GM11168 (cell line): ENCODE data around the gene ATPAF2.
"Not testable (repeated sequence)": the region's sequence is repeated elsewhere in the genome, so short reads cannot be mapped to it uniquely, and the experiment has no call there.

ENCODE experiments used
- in situ Hi-C: fragments of 300-500 bp; cut with MboI; formaldehyde crosslinking; loops from one replicate; pipeline ENCODE4 v1.12.0; 2022; ENCODE audit warnings: low sequenced_read_pairs; ENCODE audit not compliant: unreplicated experiment

Gene ATPAF2

DNA sequence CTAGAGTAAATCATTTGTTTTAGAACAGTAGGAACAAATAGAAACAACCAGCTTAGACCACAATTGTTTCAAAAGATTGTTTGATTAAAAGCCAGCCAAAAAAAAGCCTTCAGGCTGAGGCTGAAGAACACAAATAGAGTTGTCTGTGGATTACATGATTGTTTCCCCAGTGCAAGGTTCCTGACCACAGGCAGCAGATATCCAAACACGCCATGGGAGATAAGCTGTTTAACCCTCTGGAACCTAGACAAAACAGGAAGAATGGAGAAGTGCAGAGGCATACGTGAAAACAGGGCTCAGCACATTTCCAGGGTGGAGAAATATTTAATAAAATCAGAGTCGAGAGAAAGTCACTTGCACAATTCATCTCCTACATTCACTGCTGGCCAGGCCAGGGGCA lies 21.0 kb downstream of the ATPAF2 start:
- in situ Hi-C loops = no loop called here

DNA sequence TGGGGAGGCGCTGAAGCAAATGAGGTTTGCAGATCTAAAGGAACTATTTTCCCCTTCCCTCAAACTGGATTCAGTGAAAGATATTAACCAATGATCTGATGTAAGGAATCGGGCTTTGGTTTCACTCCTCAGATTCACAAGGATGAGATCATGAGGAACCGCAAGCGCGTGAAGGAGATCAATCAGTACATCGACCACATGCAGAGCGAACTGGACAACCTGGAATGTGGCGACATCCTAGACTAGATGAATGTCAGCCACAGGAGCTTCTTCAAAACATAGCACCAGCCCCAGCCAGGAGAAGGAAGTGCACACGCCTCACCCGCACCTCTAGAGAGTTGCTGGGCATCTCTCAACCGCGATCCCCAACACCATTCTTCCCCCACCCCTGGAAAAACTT lies 22.5 kb downstream of the ATPAF2 start:
- in situ Hi-C loops = no loop called here

DNA sequence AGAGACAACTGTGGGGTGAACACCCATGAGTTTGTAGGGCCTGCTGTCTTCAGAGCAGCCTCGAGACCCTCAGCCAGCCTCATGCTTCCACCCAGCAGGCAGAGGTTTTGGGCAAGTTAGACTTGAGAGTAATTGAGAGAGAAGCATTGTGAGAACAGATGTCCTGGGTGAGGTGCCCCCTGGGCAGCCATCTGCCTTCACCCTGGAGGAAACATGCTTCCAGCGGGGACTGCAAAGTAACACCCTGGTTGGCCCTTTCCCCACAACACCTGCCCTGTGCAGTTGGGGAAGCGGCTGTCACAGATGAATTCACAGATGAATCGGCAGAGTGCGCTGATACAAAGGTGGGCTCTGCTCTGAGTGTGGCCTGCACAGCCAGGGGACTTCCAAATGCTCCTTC lies 23.4 kb downstream of the ATPAF2 start:
- in situ Hi-C loops = no loop called here

DNA sequence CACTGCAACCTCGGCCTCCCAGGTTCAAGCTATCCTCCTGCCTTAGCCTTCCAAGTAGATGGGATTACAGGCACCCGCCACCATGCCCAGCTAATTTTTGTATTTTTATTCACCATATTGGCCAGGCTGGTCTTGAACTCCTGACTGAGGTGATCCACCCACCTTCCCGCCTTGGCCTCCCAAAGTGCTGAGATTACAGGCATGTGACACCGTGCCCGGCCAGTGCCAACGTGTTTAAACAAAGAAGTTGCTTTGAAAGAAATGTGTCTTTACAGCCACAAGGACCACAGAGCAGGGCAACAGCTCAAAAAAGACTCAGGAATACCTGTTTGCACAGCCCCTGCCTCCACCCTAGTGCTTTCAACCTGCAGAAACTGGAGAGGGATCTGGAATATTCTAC lies 25.0 kb downstream of the ATPAF2 start:
- in situ Hi-C loops = no loop called here

DNA sequence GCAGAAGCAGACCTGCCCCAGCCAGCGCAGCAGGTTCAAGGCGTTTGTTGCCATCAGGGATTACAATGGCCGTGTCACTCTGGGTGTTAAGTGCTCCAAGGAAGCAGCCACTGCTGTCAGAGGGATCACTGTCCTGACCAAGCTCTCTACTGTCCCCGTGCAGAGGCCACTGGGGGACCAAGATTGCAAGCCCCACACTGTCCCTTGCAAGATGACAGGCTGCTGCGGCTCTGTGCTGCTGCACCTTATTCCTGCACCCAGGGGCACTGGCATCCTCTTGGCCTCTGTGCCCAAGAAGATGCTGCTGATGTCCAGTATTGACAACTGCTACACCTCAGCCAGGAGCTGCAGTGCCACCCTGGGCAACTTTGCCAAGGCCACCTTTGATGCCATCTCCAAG lies 27.7 kb downstream of the ATPAF2 start:
- in situ Hi-C loops = no loop called here

DNA sequence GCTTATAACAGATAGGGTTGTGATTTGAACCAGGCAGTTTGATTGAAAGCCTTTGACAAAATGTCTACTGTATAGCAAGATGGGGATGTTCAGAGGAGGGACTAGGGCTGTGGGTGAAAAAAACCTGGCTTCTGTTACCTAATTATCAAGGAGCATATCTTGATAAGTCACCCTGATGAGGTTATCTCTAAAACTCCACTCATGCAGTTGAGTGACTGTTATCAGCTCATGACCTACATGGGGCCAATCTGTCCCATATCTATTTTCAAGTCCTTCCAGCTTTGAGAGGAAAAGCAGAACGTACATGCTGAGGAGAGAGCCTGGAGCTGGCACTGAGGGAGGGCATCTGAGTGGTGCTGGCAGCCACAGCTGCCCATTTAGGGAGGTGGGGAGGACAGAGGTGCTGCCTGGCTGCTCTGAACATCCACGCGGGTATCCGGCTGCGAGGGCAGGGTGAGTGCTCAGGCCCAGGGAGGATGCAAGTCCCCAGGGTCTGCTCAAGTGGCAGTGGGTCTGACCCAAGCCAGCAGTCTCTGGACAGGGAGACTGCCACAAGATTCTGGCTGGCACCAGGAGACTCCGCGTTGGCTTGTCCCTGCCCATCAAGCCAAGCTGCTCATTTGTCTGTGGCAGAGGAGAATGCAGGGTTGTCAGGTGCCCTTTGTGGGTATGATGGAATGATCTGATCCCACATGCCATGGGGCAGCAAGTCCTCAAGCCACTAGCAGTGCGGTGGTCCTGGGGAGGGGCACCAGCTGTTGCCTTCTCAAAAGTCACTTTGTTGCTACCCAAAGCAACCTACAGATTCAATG lies 29.2 kb downstream of the ATPAF2 start:
- in situ Hi-C loops = no loop called here

DNA sequence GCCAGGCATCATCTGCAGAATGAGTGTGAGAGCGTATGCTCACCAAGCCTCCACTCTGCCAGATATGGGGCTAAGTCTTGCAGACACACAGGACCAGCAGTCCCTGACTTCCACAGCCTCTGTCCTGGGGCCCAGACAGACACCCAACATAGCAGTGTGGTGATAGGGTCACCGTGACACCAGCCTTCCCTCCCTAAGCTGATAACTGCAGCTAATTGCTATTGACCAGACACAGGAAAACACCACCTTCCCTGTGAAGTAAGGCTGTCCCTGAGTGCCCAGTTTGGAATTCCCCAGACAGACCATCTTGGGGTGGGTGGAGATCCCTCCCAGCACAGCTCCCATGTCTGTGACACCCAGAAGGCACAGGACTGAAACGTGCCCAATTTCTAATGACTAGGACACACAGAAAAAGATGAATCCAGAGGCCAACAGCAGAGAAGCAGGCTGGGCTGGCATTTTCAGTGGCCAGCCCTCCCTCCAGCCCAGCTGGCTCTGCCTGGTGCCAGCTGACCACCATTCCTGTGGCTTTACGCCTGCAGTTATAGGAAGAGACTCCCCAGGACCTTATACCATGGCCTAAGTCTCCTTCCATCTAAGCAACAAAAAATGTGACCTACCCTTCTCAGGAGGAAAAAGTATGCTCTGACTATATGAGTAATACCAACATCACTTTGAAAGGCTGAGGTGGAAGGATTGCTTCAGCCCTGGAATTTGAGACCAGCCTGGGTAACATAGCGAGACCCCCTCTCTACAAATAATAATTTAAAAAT lies 30.3 kb downstream of the ATPAF2 start:
- in situ Hi-C loops = no loop called here

DNA sequence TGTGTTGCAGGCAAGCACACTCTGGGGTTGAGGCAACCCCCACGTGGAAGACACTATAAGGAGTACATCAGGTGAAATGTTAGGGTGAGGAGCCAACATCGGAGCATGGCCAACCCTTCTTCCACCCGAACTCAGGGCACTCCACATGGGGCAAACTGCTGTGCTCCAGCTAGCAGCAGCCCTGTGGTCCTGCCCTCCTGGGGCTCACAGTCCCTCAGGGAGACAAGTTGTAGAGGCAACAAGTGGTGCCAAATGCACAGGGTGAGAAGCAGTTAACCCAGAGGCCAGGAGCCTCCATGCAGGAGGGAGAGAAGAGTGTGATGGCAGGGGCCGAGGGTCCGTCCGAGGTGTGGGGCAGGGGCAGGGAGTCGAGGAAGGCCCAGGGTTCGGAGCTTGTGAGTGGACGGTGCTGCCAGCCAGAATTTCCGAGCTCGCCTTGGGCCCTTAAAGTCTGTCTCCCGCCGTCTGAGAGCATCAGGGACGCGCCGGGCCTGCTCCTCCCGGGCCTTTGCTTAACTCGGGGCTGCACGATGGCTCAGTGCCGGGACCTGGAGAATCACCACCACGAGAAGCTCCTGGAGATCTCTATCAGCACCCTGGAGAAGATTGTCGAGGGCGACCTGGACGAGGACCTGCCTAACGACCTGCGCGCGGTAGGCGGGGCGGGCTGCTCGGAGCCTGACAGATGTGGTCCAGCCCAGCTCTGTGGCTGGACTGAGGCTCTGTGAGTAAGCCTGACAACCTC lies 32.3 kb downstream of the ATPAF2 start:
- in situ Hi-C loops = no loop called here

DNA sequence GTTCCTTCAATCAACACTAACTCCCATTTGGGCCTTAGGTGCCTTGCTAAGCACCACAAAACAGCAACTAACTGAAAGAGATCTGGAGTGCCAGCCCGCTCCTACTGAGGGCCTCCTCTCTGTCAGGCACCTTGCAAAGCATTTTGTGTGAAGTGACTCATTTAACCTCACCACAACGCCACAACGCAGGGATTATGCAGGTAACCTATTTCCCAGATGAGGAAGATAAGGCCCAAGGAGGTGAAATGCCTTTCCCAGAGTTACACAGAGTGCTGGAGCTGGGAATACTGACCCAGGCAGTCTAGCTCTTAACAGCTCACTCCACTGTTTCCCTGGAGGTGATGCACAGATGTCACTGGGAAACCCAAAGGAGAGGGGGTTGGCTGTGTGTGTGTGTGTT lies 33.5 kb downstream of the ATPAF2 start:
- in situ Hi-C loops = no loop called here

DNA sequence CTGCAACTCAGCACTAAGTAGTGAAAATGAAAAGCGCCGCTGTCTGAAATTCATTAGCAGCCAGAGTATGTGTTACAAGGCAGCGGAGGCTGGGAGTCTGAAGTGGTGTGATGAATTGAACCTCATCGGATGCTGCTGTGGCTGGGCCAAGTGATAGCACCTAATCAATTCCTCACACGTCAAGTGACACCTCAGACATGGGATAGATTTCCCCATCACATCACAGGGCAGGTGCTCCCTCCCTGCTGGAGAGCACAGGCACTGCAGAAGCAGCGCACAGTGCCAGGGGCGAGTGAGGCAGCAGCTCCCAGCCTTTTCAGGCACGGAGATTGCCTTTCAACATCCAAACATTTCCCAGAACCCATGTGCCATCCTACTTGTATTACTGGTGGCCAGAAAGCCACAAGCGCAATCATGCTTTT lies 34.1 kb downstream of the ATPAF2 start:
- in situ Hi-C loops = no loop called here

DNA sequence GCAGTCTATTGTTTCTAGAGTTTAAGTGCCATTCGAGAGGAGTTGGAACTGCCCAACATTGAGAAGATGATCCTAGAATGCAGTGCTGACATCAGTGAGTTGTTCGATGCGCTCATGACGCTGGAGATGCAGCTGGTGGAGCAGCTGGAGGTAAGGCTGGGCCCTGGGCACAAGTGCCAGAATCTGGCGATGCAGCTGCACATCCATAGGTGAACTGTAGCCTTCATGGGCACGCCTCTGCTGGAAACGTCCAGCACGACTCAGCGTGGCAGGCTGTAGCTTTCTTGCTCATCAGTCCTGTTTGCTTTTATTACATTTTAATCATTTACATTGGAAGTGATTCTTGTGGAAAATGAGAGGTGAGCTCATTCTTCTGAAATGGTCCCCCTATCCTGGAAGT lies 34.6 kb downstream of the ATPAF2 start:
- in situ Hi-C loops = no loop called here

DNA sequence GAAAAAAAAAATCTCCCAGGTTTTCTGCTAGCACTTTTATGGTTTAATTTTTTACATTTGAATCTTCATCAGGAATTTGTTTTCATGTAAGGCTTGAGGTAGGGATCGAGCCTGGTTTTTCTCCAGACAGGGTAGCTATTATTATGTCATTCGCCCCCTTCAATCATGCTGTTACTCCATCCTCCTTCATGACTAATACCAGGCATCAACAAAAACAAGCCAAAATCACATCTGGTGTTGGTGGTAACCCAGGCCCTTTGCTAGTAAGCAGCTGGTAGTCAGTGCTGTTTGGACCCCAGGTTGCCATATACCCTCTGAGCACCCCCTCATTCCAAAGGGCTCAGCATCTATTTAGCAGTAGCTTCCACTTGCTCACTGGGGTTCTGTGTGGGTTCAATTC lies 36.8 kb downstream of the ATPAF2 start:
- in situ Hi-C loops = no loop called here

DNA sequence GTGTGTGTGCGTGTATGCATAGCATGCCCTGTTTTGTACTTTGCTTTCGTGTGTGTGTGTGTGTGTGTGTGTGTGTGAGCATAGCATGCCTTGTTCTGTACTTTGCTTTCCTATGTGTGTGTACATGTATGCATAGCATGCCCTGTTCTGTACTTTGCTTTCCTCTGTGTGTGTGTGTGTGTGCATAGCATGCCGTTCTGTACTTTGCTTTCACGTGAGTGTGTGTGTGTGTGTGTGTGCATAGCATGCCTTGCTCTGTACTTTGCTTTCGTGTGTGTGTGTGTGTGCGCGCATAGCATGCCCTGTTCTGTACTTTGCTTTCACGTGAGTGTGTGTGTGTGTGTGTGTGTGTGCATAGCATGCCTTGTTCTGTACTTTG lies 38.9 kb downstream of the ATPAF2 start:
- in situ Hi-C loops = no loop called here

DNA sequence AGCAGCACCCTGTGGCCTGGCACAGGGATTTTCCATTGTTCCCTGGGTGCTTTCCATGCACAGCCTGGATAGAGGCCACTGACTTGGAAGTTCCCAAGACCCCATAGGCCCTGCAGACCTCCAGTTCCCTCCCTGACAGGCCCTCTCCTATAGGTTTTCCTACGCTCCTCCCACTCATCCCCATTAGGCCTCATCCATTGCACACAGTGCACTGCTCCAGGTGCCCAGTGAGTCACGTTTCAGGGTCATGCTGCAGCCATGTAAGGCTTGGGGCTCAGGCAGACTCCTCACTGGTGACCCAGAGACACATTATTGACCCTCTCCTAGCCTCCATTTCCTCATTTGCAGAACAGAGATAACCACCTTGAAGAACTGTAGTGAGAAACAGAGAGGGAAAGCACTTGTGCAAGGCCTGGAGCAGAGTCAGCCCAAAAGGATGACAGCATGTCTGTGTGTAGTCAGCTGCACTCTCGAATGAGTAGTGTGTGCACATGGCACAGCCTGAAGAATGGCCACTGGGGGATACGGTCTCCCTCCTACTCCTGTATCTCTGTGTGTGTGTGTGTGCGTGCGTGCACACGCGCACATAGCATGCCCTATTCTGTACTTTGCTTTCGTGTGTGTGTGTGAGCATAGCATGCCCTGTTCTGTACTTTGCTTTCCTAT lies 39.5 kb downstream of the ATPAF2 start:
- in situ Hi-C loops = no loop called here

DNA sequence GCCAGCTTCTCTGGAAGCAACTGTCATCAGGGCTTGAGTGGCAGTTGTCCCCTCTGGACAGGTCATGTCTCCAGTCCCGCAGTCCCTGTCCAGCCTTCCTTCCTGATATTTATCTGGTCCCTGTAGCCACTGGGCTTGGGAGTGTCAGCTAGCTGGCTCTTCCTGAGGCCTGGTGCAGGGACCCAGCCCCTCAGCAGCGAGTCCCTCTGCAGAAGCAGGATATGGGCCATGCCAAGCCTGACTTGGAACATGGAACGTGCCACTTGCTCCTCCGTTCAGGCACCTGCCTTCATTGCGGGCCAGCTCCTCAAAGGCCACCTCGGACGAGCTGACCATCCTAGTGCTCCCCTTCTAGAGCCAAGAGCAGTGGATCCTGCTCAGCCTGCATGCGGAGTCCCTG lies 40.0 kb downstream of the ATPAF2 start:
- in situ Hi-C loops = no loop called here

DNA sequence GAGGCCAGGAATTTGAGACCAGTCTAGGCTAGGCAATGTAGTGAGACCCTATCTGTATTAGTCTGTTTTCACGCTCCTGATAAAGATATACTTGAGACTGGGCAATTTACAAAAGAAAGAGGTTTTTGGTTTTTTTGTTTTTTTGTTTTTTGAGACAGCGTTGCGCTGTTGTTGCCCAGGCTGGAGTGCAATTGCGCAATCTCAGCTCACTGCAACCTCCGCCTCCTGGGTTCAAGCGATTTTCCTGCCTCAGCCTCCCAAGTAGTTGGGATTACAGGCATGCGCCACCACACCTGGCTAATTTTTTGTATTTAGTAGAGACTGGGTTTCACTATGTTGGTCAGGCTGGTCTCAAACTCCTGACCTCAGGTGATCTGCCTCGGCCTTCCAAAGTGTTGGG lies 43.1 kb downstream of the ATPAF2 start:
- in situ Hi-C loops = not testable (repeated sequence)

DNA sequence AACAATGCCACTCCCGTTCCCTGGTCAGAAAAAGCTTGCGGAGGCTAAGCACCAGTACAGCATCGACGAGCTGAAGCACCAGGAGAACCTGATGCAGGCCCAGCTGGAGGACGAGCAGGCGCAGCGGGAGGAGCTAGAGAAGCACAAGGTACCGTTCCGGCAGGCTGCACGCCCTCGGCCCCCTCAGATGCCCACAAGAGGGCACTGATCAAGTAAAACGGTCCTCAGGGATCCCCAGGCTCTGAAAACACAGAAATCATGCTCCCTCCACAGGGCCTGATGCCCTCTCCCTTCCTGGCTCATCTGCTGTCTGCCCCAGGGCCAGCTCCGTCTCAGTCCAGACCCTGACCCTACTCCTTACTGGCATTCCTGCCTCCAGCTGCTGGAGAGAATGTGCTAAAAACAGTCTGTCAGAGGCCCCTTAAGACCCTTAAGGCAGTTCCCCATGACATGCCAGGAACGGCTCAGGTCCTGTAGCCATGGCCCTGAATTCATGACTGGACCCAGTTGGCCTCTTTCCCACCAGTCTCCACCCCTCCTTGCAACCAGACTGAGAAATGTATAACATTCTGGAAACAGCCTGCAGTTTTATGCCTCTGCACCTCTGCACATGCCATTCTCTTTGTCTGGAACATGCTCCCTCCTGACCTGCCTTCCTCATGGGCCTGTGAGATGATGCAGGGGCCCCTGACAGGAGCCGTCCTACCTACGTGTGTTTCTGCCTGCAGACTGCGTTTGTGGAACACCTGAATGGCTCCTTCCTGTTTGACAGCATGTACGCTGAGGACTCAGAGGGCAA lies 44.5 kb downstream of the ATPAF2 start:
- in situ Hi-C loops = no loop called here

DNA sequence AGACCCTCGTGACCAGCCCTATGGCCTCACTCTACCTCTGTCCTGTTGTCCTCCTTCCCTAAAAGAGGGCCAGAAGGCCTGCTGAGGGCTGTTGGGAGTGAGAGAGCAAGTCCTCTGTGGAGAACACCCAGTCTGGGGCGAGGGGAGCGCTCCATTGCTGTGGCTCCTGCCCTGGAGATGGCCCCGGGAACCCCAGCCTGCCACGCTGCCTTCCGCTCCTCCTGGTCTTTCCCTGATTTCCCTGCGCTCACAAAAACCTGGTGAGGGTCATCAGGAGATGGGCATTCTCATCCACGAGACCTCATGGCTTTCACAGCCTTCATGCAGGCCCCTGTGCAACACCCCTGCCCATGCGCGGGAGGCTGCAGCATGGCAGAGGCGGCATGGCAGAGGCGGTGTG lies 45.1 kb downstream of the ATPAF2 start:
- in situ Hi-C loops = no loop called here

DNA sequence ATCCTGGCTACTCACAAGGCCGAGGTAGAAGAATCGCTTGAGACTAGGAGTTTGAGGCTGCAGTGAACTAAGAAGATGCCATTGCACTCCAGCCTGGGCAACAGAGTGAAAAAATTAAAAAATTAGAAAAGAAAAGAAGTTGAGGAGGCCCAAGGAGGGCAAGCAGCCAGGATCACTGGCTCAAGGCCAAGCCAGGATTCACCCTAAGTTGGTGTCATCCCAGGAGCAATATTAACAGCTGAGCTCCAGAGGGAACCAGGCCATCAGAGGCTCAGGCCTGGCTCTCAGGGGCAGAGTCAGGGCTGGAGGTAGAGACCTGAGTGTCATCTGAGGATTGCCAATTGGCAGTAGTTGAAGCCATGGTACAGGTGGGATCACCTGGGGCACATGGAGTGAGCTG lies 45.6 kb downstream of the ATPAF2 start:
- in situ Hi-C loops = no loop called here

DNA sequence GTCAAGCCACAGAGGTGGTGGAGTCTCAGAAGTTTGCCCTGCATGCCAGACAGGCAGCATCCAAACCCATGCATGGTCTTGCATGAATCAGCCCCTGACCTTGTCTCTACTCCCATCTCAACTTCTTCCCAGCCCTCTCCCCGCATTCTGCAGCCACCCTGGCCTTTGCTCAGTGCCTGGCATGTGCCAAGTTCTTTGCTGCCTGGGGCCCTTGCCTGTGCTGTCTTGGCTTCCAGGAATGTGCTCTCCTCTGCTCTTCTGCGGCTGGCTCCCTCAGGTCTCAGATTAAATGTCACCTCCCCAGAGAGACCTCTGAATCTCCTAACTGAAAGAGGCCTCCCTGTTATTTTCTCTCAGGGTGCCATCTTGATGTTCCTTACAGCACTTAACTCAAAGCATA lies 48.7 kb downstream of the ATPAF2 start:
- in situ Hi-C loops = no loop called here
